Right renal cortex interstitium (tissue), 3 donors: ENCODE data around the gene SYNM. TPM values are rescaled to one million over a fixed set of nuclear protein-coding genes. Genes with fewer than 3 reads are reported as not detected.

Experiments used
- DNase-seq, 3 donors: peaks; one replicate each; pipeline ENCODE4 v3.0.0-alpha.2; 2013; ENCODE audit warnings: low read depth in 3 of 3, low spot score in 2 of 3
- polyA plus RNA-seq, 3 donors: library from polyadenylated mRNA; unstranded; fragments of 120-200 nt; gene quantifications; one replicate each; pipeline ENCODE4 v1.2.1, GENCODE V29; 2013; ENCODE audit not compliant: insufficient read length in 3 of 3

Gene SYNM
- polyA plus RNA-seq, 3 donors: 1.6 to 2.0 (median 1.9) TPM

DNA sequence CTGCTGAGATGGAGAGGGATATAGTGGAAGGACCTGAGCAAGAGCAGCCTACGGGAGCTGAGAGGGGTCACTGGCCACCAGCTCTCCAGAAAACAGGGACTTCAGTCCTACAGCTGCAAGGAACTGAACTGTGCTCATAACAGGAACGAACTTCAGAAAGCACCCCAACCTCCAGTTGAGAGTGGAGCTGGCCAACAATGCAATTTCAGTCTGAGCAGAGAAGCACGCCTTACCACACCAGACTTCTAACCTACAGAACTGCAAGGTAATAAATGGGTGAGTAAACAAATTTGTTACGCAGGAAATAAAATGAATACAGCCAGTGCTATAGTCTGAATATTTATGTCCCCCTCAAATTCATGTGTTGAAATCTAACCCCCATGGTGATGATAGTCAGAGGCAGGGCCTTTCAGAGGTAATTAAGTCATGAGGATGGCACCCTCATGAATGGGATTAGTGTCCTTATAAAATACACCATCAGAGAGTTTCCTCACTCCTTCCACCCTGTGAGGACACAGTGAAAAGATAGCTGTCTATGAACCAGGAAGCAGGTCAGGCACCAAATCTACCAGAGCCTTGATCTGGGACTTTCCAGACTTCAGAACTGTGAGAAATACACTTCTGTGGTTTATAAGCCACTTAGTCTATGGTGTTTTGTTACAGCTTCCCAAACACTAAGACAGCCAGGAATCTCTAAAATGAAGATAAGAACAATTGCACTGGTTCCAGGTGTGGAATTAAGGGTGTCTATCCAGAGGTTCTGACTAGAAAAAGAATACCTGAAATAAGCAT lies 58.6 kb downstream of the SYNM start:
- DNase-seq: no peak

DNA sequence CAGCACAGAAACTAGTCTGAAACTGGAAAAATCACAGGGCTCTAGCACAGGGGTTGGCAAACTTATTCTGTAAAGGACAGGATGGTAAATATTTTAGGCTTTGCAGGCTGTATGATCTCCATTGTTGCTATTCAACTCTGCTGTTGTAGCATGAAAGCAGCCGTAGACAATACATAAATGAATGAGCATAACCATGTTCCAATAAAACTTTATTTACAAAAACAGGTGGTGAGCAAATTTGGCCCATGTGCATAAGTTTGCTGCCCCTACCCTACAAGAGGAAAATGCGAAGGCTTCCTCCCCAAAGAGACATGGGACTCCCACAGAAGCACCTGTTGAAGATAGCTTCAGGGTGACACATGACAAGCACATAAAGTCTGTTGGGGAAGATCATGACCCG lies 59.2 kb downstream of the SYNM start:
- DNase-seq: no peak

DNA sequence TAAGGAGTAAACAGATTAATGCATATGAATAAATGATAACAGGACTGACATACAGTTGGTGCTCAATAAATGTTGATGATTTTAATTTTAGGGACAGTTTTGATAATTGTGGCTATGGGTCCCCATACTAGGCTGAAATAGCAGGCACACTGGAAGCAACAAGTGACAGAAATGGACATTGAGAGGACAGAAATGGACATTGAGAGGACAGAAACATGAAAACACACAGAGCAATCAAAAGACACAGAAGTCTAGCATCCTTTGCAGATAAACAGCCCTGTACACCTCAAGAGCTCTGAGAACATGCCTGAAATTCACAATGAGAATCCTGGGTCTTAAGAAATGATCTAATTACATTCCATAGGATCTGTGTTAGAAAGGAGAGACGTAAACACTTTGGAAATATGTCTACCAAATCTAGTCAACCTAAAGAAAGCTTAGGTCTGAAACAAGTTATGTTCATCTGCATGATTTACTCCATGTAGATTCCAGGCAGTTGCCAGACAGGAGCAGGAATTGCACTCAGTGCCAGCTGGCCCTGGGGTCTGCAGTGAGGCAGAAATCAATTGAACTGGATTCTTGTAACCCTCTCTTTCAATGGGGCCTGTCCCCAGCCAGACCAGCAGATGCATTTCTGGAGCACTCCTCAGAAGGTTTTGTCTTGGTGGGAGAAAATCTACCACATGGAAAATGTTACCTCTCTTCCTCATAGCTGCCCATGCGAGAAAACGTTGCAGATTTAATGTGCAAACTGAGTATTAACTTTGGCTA lies 60.3 kb downstream of the SYNM start:
- no peak for DNase-seq

DNA sequence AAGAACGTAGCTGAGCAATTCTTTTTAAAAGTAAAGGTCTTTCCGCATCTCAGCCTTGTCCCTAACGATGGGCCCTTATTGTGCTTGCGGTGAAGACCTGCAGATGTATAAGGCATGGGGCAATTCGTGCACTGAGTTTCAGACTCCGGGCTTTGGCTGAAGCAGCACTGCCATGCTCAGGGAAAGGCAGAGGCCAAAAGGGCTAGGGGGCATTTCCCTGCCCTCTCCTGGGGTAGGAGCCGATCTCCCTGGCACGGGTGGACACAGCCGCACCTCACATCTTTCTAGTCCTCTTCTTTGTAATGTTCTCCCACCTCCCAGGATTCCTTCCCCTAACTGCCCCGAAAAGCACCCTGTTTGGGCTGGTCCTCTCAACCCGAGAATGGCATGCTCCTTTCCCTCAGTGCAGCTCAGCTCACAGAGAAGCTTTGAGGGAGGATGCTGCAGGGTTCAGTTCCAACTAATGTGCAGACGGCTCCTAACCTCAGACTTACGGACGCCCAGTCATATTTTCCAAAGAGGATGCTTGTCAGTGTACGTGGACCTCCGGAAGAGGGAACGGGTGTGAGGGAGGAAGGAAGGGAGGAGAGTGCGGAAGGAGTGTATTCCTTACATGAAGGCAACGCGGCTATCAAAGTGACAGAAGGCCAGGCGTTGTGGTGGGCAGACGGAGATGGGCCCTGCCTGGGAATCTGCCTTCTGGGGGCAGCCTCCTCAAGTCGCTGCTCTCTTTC lies 61.2 kb downstream of the SYNM start:
- no peak for DNase-seq

DNA sequence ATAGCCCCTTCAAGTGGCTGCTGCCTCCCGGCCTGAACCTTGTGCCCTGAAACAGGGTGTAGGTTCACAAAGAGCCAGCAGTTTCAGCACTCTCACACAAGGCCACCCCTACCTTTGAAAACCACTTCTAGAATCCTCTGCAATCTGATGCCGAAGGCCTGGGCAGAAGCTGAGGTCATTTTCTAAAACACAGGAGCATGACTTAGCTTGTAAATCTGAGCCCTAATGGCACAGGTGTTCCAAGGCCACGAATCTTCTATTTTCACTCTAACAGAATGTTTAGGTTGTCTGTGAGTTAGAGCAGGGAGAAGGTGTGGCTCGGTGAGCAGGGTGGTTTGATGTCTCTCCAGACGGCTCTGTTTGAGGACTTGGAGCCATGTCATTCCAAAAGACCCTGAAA lies 62.3 kb downstream of the SYNM start:
- DNase-seq: no peak

DNA sequence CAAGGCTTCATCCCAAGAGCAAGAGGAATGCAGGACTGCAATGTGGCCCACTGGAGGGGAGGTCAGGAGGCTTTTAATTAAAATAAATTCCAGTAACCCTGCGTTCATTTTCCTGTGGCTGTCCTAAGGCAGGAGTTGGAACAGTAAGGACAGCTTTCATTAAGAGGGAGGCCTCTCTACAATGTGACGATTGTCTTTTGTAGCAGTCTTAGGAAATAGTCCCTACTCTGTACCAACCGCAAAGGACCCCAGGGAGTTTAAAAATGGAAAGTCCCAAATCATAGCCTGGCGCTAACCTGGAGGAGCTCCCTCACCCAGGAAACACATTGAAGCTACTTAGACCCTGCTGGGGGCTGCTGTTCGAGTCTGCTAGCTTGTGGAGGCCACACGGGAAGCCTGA lies 62.8 kb downstream of the SYNM start:
- DNase-seq: no peak

DNA sequence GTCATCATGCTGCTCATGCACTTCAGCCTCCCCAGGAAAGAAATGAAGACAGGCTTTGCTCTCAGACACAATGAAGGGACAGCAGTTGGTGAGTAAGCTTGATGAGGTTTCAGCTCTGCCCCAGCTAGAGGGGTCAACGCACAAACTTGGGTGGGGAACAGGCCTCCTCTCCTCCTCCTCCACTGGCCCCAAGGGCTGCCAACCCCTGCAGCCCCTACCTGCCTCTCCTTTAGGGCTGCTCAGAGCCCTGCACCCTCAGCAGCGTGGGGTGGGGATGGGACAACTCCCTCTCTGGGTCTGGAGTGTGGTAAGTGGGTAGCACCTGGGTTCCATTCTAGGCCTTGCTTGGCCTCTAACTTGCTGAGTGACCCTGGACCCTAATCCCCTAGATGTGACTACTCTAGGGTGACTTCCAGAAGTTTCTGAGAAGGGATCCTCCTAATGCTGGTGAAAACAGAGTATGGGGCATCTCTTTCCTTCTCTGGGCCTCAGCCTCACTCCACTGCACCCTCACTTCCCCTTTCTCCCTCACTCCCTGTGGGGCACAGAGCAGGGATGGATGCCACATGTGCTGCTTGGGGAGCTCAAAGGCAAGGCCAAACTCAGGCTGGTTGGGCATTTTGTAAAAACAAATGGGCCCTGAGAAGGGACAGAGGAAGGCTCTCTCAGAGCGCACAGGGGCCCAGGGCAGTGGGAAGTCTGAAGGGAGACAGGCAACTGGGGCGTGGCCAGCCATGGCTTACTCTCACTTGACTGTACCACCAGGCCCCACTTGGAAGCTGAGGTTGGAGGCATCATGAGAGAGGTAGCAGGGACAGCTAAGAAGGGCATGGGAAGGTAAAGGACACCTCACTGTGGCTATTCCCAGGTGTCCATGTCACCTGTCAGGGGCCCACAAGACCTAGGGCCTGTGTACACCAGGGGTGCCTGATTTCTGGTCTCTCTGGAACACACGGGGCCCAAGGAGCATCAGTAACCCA lies 64.0 kb downstream of the SYNM start:
- no peak for DNase-seq

DNA sequence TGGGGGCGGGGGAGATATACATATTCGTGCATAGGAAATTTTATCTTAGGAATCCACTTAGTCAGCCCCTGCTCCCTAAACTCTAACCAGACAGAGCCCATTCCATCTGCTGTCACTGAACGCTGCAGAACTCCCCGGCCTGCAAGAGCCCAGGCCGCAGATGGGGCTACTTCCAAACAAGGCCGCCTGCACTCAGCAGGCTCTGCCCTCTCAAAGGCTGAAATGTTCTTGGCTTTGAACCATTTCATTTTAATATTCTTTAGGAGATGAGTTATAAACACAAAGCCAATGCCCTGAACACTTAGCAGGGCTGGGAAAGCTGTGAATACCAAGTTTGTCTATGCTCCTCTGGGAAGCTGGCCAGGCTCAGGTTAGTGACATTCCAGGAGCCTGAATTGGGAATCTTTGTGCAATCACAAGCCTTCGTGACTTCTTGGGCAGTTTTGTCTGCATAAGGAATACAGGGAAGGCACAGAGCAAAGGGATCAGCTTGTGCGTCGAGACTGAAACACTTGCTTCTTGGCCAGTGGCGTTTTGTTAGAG lies 65.0 kb downstream of the SYNM start:
- no peak for DNase-seq

DNA sequence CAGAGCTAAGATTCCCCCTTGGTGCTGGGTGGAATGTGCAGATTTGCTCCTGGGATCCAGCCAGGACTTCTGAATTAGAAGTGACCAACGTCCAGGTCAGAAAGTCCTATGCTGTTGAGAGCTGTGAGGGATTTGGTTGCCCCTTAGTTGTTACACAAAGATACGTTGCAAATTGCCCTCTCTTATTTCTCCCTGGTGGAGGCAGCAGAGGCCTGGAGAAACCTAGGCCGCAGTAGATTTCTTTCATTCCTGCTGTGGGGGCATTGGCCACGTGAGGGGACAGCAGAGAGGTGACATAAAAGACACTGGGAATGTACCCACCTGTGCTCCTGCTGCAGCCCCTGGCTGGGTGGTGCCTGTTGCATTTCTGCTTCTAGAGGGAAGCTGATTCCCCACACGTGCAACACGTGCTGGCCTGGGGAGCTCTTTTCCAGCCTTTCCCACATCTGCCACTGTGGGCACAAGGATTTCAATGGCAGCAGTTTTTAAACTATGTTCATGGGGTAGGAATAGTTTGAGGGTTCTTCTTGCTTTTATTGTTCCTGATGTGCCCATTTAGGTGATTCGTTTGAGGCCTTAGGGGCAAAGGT lies 65.7 kb downstream of the SYNM start:
- DNase-seq: no peak

DNA sequence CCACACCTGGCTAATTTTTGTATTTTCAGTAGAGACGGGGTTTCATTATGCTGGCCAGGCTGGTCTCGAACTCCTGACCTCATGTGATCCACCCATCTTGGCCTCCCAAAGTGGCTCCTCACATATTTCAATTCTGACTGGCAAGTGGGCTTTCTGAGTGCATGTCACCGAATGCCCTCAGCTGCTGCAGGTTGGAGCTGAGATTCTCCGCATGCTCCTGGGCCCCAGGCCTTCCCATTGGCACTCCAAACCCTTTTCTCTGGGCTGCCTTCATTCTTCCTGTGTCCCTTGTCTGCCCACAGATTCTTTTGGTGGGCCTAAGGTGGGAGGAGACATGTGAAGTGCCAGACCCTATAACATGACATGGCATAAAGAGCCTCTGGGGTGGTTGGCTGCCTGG lies 67.3 kb downstream of the SYNM start:
- no peak for DNase-seq

DNA sequence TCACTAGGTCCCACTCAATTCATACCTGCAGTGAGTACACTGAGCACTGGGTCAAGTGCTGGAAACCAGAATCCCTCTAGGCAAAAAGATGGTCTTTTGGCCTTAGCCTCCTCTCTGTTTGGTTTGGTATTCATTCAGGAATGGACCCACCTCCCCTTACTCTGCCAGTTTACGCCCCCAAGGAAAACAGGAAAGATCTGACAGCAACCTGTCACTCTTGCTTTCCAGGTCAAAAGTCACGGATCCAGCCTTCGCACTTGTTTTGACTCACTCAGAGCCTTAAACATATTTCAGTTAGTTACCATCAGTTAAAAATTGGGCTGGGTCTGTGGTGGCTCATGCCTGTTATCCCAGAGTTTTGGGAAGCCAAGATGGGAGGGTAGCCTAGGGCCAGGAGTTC lies 68.1 kb downstream of the SYNM start:
- DNase-seq: no peak

DNA sequence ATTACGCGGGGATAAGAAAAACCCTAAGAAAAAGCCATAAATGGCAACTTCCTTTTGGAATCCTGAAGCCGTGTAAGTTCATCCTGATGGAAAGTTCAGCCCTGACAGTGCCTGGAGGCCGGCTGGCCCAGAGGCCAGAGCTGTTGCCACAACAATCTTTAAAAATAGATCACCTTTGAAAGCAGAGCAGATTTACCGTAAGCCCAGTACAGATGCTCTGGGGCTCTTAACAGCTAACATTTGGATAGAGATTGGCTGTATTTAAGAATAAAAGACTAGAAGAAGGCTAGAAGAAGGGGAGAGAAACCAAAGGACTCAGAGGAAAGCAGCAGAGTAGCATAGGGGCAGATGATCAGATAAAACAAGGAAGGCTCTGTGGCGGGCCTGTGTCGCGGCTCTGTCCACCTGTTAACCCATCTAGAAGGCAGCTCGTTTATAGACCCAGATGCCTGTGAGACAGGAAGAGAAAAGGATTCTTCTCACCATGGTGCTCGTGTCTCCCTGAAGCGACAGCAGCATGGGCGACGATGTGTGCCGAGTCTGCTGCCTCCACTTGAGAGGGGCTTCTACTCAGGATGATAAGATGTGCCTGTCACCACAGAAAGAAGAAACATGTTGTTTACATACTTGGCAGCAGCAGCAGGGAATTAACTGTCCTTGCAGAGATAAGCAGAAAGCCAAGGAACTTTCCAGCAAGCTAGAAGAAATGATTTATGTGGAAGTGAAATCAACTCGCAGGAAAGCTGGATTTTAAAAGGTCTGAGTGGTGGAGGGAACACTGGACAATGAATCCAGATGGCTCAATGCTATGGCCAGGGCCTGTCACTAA lies 69.9 kb downstream of the SYNM start:
- no peak for DNase-seq

DNA sequence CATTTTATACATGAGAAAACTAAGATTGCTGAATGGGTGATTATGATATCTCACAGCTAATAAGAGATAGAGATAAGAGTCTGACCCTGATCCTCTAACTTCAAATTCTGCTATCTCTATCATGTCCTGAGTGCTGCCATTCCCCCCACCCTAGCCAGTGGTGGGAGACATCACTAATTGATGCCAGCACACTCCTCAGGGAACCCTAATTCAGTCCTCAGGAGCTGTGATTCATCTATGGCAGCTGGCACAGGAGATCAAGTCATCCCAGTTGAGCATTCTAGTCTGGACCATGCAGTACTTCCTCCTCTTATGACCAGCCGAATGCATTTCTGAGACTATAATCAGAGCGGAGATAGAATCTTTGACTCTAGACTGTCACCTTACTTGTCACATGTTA lies 71.9 kb downstream of the SYNM start:
- no peak for DNase-seq

DNA sequence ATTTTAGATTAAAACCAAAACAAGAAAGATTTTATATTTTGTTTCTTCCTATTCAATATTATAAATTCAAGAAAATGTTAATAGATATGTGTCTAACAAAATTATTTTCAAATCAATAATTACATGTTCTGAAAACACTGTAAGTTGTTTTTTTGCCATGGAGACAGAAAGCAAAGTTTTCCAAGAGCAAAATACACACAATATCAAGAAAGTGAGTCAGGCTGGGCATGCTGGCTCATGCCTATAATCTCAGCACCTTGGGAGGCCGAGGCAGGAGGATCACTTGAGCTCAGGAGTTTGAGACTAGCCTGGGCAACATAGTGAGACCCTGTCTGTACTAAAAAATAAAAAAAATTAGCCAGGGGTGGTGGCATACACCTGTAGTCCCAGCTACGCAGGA lies 72.8 kb downstream of the SYNM start:
- no peak for DNase-seq

DNA sequence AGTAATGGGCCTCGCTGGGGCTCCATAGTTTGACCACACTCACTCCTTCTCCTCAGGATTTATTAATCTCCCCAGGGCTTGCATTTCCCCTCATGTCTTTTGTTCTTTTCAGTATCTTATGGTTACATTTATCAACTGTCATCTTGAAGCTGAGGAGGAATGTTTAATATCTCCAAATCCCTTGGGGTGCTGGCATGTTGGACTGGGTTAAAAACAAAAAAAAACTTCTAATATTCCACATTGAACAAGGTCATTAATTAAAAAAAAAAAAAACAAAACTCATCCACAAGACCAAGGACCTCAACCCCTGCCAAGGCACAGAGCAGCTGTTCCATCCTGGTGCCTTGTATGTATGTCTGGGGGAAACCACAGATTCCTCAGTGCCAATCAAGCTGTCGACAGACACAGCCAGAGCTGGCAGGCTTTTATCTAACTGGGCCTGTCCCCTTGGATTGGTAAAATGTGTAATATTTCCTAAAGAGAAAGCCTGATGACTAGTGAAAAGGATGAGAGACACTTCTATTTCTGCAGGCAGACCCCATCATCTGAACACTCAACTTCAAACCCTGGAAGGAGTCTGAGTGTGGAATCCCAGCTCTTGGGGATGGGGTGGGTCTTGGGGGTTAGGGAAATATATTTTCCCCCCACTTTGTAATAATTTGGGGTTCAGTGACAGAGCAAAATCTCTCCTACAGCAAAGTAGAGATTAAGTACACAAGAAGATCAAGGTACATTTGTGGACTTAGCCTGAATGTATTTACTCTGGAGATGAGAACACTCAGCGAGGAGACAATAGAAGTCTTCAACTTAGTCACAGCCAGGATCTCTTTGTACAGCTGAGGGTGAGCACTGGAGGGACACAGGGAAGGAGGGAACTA lies 75.4 kb downstream of the SYNM start:
- no peak for DNase-seq

DNA sequence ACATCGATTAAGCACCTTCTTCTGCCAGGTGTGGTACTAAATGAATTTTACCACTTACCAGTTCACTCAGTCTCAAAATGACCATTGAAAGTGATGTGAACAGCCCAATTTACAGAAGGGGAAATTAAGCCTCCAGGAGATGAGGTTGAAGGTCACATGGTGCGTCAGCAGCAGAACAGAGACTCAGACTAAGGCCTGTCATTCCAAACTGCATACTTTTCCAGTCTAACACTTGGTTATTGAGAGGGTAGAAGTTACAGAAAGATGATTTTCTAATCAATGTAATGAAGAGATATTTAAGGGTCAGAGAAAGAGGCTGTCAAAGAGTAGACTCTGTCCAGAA lies 76.1 kb downstream of the SYNM start:
- DNase-seq: no peak

DNA sequence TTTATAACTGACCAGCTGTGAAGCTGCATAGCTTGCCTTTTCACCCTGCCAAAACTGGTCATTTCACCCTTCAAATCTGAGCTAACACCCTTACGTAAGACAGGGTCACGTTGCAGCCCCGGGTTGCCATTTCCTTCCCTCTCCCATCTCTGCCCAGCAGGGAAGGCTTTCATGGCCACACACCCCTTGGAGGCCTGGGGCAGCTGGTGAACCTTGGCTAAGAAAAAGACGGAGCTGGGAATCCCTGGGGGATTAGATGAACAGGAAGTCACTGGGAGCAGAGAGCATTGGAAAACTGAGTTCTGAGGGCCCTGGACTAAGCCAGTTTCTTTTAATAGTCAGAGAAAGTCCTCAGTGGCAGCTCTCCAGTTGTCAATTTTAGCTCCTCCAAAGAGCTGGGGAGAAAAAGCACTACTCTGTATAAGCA lies 76.7 kb downstream of the SYNM start:
- DNase-seq: no peak

DNA sequence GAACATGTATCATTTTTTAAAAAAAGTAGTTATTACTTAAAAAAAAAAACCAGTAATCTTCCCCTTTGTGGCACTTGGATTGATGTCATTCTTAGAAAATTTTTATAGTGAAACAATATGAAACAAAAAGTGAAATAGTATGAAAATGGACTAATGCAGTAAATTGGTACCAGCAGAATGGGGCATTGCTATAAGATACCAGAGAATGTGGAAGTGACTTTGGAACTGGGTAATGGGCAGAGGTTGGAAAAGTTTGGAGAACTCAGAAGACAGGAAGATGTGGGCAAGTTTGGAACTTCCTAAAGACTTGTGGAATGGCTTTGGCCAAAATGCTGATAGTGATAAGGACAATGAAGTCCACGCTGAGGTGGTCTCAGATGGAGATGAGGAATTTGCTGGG lies 77.9 kb downstream of the SYNM start:
- no peak for DNase-seq
